T follicular helper cell (primary cell): ENCODE data around the gene NRG2.

ENCODE experiments used
- DNase-seq: peaks from one replicate; pipeline ENCODE4 v3.0.0-alpha.2; 2020; ENCODE audit warnings: low read depth

The NRG2 gene

DNA sequence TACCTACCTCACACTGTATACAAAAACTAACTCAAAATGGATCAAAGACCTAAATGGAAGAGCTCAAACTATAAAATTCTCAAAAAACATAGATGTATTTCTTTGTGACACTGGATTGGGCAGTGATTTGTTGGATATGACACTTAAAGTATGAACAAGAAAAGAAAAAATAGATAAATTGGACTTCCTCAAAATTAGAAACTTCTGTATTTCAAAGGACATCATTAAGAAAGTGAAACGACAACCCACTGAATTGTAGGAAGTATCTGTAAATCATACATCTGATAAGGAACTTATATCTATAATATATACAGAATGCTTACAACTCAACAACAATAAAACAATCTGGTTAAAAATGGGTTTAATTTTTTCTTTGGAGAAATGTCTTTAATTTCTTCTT, 96.7 kb downstream of the NRG2 start:
- no peak for DNase-seq

DNA sequence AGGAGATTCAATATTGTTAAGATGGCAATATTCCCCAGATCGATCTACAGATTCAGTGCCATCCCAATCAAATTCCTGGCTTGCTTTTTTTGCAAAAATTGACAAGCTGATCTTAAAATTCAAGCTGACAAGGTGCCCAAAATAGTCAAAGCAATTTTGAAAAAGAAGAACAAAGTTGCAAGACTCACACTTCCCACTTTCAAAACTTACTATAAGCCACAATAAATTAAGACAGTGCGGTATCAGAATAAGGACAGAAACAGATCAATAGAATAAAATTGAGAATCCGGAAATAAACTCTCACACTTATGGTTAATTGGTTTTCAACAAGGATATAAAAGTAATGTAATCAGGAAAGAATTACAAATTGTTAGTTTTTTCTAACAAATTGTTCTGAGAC, 97.1 kb downstream of the NRG2 start:
- no peak for DNase-seq

DNA sequence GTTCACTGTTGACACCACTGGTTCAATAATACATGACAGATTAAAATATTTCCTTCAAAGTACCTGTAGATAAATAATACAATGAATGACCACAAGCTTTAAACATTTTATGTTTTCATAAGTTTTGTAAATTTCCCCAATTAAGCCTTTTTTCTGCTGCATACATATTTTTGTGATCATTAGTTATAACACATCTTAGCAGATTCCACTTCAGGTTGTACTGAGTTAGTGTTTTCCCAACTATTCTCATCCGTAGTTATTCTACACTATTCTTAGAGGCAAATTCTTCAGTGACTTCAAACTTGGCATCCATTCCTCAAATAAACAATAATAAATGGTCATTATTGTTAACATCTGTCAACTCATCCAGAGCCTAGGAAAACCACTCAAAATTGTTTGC, 100.9 kb downstream of the NRG2 start:
- DNase-seq, result no peak

DNA sequence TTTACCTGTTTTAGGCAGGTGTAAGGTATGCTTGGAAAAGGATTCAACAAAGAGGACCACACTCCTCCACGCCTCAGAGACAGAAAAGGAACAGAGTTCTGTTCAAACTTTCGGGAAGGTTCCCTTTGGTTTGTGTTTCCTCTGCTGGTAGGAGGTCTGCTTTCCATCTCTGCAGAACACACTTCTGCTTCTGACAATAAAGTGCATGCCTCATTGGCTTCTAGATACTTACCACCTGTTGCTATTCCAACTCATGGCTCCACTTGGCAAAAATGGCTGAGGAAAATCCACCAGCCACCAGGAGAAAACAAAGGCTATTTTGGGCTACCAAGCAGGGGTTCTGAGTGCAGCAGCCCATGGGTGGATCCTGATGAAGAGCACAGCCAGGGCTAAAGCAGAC, 112.7 kb downstream of the NRG2 start:
- DNase-seq, result no peak

DNA sequence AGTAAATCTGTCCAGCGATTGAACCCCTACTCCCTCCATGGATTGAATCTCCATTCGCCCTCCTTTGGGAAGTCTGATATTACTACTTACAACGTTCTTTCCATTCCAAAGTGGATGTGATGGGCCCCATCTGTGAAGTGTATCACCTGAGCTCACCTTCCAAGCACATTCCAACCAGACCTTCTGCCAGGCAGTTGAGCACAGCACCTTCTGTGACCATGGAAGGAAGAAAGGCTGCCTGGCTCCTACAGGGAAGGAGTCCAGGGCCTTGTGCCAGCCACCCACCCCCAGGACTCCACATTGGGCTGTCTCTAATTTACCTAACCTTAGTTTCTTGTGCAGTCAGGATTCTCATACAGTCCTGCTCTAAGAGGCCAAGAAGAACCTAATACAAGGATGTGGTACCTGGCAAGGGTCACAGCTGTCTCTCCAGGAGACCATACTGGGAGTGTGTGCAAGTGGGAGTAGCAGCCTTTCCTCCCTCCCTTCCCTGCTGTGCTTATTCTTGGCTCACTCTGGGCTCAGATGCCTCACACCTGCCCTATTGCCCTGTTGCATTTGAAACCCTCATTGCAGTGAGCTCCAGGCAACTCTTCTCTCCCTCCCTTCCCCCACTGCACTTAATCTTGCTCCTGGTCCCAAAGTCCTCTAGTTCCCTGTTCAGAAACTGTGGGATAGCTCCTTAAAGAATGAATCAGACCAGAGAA, 116.1 kb downstream of the NRG2 start:
- DNase-seq, result no peak

DNA sequence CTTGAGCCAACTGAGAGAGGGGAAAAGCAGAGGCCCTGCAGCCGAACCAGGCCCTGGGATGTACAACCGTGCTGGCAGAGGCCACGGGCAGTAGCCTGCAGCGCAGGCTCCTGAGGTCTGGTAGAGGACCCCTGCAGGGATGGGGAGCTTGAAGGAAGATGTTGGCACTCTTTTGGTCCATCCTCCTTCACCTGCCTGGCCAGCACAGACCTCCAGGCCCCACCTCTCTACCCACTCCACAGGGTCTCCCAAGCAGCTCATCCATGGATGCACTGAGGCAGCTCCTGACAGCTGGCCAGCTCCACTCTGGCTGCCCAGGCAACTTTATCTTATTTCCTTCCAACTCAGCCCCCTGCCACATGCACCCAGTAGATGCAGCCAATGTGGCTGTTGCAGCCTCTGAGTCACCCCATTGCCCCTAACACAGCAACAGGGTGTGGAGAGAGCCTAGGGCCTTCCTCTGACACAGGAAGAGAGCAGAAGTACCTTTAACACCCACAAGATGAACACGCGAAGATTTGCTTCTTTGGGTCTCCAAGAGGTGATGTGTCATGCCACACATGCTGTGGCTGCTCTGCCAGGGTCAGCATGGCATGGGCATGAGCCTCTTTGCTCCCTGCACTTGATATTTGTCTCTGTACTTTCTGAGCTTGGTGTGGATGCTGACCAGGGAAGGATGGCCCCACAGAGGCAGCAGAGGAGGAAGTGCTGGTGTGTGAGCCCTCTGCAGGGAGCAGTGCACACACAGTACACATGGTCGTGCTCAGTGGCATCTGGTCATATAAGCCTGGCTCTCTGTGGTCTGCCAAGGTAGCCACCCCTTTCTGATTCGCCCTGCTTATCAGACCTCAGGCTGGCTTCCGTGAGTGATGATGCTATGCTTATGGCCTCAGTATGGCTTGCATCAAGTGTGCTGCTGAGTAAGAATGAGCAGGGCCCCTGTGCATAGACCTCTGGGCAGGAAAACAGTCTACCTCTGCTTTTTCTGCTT, 117.2 kb downstream of the NRG2 start:
- DNase-seq, result no peak

DNA sequence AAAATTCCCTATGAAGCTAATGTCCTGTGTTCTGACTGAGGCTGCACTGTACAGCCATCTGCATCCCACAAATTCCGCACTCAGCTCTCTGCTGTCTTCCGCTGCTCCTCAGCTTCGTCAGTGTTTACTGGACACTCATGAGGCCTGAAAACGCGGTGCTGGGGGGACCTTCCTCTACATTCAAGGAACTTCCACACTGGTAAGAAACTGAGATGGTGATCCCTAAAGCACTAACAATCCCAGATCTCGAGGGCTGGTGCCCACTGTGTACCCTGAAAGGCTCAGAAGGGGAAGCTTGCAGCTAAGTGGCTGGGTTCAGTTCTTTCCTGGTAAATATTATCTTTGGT, 117.9 kb downstream of the NRG2 start:
- DNase-seq, result no peak

DNA sequence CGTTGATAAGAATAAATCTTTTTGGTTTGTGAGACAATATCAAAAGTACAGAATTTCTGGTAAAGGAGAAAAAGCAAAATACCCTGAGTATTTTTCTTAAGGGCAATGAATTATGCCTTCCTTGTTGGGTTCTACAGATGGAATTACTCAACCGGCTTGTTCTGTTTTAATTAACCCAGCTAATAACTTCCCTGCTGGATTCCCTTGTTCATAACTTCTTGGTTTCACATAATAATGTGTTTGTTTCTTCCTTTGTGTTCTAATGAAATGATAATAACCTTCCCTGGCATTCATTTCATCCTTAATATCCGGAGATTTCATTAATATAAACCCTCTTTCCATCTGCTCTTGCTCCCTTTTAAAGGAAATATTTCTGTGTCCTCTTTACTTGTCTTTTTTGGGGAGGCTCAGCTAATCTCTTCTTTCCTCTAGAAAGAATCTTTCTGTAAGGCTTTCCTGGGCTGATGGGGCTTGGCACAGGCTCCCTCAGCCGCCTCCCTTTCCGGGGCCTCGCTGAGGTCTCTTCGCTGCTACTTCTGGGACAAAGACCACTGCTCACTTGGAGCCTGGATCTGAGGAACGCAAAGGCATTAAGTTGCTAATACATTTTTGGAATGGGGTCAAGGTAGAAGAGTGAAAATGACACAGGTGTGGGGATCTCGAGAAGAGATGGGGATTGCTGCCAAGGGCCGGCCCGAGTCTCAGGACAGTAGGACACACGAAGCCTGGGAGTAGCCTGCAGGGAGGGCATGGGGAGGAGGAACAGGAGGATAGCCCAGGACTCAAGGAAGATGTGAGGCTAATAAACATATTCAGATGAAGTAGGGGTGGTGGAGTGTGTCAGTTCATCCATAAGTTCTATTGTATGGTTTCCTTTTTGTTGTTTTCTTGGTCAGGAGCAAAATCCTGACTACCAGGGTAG, 118.5 kb downstream of the NRG2 start:
- no peak for DNase-seq

DNA sequence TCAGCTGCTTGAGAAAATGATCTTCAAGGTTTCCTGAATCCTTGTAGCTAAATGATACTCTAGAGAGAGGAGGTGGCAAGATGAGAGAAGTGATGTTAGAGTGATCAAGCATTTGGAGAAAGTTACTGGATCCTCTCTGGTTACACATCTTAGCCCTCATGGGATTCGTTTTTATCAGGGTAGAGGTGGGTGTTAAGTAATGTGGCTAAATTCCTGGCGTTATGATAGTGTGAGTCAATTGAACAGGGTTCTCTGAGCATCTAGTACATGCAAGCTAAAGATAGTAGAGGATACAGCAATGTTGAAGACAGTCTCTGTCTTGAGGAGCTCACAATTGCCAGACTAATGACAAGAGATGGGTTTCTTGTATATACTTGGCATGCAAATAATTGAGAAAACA, 123.8 kb downstream of the NRG2 start:
- no peak for DNase-seq

DNA sequence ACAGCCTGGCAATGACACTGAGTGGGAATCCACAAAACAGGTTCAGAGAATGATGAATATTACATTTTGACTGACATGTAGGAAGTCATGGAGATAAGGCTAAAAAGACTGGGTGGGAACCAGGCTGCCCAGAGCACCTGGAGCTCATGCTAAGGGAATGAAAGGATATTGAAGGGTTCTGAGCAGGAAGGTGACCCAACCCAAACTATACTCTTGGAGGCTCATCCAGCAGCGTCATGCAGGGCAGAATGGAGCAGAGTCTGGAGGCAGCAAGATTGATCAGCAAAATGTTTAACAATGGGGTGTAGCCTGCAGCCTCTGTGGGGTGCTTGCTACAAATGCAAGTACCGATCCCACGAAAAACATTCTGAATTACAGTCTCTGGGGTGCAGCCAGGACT, 127.3 kb downstream of the NRG2 start:
- no peak for DNase-seq

DNA sequence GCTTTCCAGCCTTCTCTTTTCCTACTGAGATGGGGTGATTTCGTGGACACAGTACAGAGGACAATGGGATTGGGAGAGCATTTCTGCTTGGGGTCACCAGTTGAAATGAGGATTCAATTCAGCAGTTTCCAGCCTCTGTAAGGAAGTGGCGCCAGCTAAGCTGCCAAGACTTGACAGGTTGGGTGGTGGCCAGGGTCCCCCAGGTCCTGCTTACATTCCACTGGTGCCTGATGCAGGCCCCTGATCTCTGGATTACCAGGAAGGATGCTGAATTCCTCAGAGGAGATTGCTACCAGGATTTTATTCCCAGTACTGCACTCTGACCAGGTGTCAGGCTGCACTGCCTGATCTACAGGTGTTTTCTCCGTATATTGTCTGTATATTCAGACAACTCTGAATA, 127.8 kb downstream of the NRG2 start:
- no peak for DNase-seq

DNA sequence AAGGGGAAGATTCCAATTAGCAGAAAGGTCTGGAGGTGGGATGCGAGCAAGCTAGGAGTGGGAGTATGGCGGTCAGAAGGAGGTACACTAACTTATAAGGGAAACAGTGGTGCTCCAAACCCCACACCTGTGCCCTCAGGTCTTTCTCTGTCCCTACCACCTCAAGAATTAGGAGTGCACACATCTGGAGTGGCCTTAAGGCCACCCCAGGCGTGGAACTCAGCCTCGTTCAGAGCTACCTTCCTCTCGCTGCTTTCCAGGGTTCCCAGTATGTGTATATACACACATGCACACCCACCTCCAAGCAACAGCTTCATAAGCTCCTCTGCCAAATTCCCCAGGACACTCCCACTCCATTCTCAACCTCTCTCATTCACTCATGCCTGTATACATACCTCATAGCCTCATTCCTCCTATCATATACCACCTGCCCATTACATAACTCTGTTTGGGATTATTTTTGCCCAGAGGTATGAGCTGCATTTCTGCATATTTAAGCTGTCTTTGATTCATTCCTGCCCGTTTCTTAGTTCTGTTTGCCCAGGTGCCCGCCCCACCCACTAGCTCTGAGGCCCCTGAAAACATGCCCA, 128.8 kb downstream of the NRG2 start:
- DNase-seq, result no peak

DNA sequence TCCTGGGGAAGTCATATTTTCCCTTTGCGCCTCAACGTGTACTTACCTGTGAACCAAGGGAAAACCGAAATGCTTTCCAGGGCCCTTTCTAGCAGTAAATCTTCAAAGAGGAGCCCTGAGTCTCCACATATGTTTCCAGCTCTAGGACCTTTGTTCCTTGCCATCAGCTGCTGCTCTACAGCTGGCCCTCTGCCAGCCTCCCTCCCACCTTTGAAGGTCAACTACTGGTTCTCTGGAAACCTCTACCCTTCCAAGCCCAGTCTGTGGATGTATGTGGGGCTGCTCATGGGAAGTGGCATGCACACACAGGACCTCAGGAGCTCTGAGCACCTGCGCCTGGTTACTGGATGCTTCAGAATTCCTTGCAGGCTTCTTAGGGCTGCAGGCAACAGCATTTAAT, 130.3 kb downstream of the NRG2 start:
- DNase-seq, result no peak

DNA sequence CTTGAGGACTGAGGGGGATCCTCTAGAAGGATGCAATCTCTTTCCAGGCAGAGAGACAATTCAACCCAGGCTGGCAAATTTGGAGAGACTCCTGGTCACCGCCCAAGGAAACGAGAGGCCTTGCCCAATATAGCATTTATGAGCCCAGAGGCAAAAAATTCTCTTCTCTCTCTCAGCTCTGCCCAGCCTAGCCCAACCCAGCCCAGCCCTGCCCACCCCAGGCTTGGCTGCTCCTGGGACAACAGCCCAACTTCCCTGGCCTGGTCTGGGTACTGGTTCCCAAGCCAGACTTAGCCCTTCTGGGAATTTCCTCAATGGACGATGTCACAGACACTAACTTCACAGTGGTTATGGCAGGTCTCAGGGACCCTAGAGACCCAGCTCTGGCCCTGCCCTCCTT, 130.9 kb downstream of the NRG2 start:
- DNase-seq, result no peak

DNA sequence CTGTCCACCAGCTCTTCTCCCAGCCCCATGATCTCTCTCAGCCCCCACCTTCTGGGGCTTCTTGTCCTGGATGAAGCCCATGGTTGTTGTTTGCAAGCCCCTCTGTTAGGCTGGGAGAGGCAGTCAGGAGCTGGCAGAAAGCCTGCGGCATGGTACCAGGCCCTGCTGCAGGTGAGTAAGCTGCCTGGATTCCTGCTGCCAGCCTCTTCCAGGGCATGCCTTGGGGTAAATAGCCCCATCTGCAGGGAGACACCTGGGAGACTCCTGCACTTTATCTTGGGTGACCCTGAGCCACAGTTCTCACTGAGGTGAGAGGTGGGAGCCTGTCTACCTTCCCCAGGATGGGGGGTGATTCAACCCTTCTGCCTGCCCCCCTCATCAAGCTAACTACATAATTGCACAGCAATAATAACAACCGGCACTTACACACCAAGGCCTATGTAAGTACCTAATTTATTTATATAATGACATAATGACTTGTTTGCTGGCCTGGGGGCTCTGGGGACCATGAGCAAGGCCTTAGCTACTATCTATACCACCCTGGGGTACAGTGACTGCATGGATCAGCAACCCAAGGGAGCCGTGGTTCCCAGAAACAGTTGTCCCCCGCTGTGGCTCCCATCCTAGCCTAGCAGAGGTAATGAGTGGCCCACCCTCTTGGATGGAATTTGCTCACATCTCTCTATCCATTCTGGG, 131.5 kb downstream of the NRG2 start:
- DNase-seq, result no peak

DNA sequence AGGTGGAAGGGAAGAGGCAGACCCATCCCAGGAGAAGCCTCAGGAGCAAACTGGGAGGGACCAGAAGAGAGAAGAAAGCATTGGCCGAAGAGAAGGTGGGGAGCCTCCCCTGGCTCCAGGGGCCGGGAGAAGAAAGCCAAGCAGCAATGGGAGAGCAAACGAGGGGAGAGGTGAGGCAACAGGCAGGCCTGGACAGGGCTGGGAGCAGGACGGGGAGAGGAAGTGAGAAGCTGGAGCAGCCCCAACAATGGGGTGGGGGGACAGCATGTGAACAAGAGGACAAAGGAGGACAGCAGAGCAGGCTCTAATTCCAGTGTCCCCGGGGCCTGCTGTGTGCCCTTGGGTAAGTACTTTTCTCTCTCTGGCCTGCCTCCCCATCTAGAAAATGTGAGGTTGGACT, 132.2 kb downstream of the NRG2 start:
- no peak for DNase-seq

DNA sequence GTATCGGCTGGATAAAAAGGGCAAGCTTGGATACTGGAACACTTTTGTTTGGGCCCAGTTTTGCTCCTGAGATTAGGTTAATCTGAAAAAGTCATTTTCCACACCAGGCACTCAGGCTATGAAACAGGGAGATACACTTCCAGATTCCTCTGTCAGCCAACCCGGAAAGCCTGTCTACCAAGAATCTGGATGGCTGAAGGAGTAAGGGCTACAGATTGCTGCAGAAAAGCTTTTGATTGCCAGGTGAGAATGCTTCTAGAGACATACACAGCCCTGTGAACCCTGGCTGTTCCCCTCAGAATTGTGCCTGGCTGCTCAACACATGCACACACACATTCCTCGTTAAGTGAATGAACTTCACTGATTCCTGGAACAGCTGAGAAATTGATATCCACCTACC, 133.1 kb downstream of the NRG2 start:
- DNase-seq, result no peak

DNA sequence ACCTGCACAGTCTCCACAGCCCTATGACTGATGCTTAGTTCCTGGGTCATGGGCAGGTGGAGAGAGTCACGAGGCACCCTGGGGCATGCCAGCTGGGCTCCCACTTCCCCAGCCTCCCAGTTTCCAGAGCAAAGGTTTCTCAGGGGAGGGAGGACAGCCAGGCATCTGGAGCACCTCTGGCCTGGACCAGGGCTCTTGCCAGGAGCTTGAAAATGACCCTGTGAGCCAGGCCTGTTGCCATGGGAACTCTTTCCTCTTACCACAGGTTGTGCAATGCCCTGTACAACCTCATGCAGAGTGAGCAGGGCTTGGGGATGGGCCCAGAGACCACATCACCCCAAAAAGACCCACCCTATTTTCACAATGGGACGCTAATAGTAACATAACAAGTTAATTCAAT, 134.3 kb downstream of the NRG2 start:
- no peak for DNase-seq

DNA sequence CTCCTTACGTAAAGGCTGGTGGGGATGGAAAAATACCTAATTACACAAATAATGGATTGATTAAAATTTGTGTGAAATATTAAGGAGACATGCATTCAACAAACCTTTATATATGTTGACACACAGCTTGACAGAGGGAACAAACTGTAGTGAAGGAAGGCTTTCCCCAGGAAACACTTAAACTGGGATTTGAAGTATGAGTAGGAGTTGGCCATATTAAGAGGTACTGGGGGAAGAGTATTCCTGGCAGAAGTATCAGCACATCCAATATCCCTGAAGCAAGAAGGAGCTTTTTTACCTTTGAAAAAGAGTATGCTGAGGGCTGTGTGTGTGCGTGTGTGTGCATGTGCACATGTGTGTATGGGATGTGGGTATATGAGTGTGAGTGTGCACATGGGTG, 136.4 kb downstream of the NRG2 start:
- no peak for DNase-seq

DNA sequence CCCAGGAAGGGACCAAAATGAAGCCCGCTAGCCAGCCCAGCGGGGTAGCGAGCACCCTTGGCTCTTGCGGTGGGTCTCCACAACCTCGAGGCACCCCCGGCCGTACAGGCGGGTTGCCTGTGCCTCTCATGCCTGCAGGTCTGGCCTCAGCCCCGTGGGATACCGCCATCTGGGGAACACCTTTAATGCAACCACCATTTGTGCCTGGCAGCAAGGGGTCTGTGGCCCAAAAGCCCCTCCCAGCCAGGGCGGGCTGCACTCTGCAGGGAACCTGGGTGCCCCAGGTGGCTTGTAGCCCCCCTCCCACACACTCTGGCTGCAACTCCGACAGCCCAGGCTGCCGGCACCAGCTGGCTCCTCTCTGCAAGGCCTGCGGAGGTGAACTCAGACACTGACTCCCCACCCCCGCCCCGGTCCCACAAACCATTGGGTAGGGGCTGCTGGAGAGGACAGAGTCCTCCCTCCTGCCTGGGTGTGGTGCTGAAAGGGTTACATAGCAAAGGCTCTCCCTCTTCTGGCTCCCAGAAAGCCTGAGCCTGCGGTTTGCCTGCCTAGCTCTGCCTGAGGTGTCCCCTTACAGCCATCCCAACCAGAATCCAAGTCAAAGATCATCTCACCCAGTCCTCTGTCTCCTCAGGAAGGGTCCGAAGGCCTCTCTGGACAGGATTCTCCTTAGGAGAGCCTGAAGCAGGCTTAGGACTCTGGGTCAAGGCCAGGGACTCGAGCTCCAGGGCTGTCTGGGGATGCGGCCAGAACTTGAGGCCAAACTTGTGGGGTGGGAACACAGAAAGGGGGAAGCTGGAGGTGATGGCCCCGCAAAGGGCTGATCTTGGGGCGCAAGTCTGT, 138.1 kb downstream of the NRG2 start:
- no peak for DNase-seq

DNA sequence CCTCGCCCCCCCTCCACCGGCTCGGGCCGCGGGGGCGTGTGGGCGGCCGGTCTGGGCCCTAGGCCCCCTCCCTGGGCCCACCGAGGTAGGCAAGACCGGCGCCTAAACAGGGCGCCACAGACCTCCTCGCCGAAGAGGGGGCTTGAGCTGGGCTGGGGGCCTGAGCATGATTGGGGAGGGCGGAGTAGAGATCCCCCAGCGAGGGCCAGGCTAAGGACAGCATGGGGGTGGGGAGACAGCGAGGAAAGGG, 138.6 kb downstream of the NRG2 start:
- DNase-seq, result no peak
